HG02885 (cell line): ENCODE measurements around the gene LRRN1.

Source experiments
- ATAC-seq: cut with Tn5 transposase; IDR thresholded peaks from one replicate; pipeline ENCODE4 v1.9.1; 2021; ENCODE audit warnings: mild to moderate bottlenecking; ENCODE audit not compliant: unreplicated experiment, poor library complexity

Gene LRRN1

DNA sequence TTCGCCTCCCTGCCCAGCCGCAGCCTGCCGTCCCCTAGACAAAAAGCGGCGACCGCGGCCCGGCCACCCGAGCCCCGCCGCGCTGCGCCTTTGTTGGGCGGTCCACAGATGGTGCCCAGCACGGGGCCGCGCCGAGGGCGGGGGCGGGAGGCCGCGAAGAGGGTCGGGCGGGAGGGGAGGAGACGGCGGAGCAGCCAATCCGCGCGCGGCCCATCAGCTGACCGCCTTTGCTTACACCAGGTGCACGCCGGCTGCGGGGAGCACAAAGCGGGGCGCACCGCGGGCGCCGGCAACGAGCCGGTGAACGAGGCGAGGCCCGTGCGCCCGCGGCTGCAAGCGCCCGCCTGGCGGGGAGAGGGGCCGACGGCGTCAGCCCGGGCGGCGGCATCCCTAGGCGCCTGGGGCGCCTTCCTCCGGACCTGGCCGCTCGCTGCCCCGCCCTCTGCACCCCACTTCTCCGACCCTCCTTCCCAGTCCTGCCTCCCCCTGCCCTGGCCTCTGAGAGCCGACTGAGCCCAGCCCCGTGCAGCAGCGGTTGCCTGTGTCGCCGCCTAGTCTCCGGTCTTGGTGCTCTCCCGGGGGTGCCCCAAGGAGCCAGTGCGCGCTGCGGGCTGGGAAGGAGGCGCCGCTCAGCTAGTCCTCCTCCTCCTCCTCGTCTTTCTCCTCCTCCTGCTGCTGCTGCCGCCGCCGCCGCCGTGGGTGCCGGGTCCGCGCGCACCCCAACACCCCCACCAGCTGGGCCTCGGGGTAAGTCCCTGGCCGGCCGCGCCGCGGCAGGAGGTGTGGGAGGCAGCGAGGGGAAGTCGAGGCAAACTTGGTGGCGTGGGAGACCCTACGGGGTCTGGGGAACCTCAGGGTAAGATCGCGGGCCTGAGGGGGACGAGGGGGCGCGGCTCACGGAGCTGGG is at the start of gene LRRN1:
LRRN1 (plus strand) TSS at position 259 of the 907 bp plus-strand sequence. CDS start 45,211 bp downstream, outside the sequence.
- peak; percentile 56 for ATAC-seq

DNA sequence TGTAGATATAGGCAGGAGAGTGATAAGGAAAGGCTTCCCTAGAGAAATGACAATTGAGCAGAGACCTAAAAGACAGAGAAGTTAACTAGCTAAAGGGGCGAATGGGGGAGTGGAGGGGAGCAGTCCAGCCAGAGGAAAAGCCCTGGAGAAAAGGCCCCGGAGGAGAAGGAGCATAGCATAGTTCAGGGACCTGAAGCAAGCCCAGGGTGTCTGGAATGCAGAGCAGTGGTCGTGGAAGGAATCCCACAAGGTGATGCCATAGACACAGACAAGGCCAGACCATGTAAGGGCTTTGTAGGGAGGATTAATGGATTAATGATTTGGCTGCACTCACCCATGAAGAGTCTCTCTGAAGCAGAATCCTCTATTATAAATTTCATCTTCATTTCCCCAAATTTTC is 45.8 kb upstream of the LRRN1 start:
- ATAC-seq = no peak

- ATAC-seq = no peak
Observed at GRCh38 chr3:3765661-3766060, 33.6 kb upstream of the LRRN1 start.

DNA sequence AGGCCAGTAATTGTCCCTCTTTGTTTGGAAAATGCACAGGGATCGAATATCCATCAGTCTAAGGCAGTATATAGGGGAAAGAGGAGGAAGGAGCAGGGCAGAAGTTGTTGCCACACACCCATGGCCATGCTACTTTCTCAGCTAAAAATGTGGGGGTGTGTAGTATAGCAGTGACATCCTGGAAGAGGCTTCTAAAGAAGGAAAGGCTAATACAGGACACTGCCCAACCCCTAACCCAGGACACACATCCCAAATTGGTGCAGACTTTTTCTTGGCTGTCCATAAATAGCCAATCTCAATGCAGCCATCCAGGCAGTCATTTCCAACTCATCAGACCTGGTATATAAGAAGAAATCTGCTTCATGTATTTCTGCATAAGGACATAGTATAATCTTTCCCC is 33.1 kb upstream of the LRRN1 start:
- no peak for ATAC-seq

DNA sequence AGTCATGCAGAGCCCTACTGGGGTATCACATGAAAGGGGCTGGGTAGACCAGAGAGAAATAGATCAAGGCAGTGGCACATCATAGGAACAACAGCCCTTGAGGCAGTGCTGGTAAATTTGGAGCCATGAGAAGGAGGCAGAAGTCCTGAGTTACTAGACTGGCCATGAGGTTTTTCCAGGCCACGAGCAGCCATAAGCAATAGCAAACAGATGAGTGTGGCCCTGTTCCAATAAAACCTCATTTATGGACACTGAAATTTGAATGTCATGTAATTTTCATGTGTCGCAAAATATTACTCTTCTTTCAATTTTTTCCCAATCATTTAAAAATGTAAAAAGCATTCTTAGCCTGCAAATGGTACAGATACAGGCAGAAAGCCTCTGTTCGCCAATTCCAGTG is 28.1 kb upstream of the LRRN1 start:
- no peak for ATAC-seq

DNA sequence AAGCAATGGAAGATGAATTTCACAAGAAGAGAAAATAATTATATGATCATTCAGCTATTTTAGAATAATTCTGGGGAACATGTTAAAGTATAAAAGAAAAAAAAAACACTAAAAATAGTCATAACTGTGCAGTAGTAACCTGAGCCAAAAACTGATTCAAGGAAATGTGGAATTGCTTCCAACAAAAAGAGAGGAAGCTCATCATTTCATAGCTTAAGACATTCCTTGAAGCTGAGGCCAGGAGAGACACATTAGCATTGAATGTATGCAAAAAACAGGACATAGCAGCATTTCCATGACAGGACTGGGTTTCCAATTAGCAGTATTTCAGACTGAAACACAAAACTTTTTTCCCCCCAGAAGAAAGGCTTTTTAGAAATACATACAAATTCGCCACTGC is 27.7 kb upstream of the LRRN1 start:
- ATAC-seq = no peak

- no peak for ATAC-seq
Observed at GRCh38 chr3:3772338-3772737, 26.9 kb upstream of the LRRN1 start.

DNA sequence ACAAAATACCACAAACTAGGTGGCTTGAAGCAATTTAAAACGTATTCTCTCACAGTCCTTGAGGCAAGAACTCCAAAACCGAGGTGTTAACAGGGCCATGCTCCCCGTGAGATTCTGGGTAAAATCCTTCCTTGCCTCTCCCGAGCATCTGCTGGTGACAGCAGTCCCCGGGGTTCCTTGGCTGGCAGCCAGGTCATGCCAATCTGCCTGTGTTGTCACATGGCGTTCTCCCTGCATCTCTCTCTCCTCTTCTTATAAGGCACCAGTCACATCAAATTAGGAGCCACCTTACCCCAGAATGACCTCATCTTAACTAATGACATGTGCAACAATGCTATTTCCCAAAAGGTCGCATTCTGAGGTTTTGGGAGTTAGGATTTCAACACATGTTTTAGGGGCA is 26.3 kb upstream of the LRRN1 start:
- ATAC-seq = no peak

DNA sequence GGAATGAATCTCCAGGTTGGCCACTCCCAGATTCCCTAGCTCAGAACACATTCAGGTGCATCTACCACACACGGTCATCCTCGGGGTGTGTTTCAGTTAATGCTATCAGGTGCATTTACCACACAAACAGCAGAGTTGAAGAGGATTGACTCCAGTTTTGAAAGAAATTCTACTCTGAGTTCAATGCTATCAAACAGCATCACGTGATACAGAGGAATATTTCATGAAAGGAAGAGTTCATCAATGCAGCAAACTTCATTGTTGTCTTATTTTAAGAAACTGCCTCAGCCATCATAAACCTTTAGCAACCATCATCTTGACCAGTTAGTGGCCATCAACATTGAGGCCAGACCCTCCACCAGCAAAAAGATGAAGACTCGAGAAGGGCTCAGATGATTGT is 22.6 kb upstream of the LRRN1 start:
- no peak for ATAC-seq

DNA sequence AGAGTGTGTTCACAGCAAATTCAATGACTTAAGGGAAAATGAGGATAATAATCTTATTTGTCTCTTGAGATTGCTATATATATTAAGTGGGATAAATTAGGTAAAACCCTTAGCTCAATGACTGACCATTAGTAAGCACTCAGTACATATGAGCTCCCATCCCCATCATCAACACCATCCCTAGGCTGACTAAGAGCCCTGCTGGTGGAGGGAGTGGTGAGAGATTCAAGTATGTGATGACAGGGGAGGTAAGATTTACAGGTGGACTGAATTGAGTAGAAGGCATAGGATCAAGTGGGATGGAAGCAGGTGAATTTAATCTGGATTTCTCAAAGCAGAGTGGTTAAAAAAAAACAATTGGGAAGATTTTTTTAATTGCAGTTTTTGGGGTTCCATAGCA is 21.0 kb upstream of the LRRN1 start:
- ATAC-seq = no peak

DNA sequence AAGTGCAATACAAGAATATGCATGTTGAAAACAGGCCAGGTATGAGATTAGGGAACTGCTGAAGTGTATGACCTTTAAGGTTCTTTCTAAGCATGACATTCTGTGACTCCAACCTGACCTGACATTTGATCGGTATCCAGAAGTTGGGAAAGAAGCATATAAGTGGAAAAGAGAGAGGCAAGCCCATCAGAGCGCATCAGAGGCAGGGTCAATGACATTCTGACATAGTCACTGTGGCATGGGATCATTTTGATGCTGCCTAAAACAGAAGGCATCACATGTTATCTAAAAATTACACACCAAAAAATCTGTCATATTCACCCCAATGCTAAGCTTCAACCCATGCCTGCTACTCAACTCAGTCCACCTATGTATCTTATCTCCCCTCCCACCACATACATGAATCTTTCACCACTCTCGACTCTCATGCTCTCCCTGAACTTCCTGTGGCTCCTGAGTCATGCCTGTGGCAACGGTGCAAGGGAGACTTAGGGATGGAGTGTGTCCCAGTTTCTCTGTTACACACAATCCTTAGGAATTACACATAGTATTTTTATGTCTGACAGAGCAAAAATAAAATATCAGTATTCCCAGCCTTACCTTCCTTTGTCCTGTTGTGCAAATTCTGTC is 20.5 kb upstream of the LRRN1 start:
- ATAC-seq = no peak

- ATAC-seq = no peak
Observed at GRCh38 chr3:3782457-3782856, 16.8 kb upstream of the LRRN1 start.

- ATAC-seq = no peak
Observed at GRCh38 chr3:3783210-3783609, 16.0 kb upstream of the LRRN1 start.

DNA sequence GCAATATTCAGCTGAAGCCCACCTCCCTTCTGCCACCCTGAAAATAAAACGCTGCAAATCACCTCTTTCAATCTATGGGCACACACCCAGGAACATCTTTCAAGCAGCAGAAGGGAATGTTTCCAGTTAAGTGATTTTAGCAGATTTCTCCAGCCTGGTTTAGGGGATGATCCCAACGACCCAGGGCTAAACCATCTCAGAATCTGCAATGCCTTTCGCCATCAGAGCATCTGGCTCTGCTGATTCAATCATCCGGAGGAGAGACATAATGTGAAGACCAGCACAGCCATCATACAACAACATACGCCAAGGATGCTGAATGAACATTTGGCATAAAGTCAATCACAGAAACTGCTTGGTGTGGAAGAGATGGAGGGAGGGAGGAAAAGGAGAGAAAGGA is 15.5 kb upstream of the LRRN1 start:
- no peak for ATAC-seq

DNA sequence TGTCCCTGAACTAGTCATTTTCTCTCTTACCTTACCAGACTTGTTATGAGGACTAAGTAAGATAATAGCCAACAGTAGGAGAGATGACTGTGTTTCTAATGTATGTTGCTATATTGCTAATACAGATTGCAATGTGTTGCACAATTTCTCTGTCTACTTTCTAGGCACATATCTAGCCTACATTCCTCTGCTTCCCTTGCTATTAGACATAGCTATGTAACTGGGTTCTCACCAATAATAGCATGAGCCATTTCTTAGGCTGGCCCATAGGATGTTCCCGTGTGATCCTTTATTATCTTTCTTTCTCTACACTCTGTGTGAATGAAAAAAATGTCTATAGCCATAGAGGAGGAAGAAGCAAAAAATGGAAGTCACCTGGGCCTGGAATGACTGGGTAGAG is 6.8 kb upstream of the LRRN1 start:
- no peak for ATAC-seq

DNA sequence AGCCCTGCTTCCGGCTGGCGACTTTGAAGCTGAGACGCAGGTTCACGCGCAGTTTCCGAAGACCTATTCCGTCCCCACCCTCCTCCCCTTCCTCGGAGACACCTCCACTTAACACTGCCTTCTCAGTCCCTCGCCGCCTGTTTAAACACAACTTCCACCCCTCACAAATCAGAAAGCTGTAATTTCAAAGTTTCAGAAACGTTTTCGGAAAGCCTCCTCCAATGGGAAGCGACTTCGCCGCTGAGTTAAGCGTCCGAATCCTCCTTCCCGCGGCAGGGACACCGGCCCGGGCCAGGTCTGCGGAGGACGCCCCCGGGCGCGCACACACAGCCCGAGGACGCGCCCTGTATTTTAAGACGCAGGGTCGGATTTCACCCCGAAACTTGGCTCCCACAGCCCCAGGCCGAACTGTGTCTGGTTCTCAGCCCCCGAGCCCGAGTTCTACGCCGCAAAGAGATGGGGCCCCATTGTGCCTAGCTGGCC is 559 bp upstream of the LRRN1 start:
- peak; percentile 7 for ATAC-seq

GRCh38 chr3:3800080-3800455 is 837 bp downstream of the LRRN1 start:
- ATAC-seq = no peak

DNA sequence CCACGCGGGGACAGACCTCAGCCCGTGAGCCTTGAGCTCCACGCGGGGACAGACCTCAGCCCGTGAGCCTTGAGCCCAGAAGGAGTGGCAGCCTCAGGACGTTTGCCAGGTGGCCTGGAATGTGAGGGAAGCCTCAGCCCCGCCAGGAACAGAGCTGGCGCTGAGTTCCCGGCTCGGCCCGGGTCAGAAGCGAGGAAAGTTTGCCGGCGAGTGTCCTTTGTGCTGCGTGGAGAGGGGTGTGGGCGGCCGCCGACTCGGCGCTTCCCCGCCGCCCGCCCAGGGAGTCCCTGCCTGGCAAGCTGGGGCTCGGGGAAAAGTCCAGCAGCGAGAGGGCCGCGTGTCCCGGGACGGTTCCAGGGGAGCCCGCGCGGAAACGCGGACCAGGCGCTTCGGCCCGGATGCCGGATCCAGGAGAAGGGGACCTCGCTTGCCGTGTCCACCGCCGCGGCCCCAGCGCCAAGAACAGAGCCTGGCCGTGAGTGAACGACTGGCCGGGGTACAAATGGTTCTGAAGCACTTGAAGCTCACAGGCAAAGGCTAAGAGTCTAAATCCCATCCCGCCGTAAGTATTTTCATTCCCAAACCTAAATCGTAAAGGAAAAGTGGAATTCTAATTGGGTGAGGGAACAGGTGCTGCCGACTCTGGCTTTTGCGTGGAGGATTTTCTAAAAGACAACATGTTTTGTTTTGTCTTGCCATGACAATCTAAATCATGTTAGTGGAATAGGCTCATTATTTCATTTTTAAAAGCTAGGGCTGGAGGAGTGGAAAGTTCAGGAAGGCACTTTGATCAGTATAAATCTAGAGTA is 1.7 kb downstream of the LRRN1 start:
- ATAC-seq = no peak

GRCh38 chr3:3801494-3801841 is 2.2 kb downstream of the LRRN1 start:
- no peak for ATAC-seq

DNA sequence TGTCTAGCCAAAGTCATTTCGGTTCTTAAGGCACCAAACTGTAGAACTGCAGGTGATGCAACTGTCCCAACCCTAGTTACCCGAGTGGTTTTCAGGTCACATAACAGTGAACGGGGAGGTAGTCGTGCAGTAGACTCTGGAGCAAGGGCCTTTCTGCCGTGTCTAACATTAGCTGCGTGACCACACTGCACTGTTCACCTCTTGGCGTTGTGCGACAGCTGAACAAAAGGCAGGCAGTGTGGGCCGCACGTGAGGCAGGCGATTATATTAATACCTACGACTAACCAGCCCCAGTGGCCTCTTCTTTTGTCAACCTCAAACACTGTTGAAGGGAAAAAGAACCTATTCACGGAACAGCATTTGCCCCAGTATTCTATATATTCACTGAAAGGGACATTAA is 2.8 kb downstream of the LRRN1 start:
- ATAC-seq = no peak

GRCh38 chr3:3804560-3804959 is 5.3 kb downstream of the LRRN1 start:
- no peak for ATAC-seq
